ENCODE data around the gene FAM110D.
A peak's percentile ranks its signal among the peaks of the same experiment; 100 is the strongest.

The FAM110D gene

GRCh38 chr1:26164036-26164860 lies 5.4 kb downstream of the FAM110D start:
- DNase-seq, result peak in 4 of 5 donors; percentile 22 to 51 (median 34)

GRCh38 chr1:26164861-26165842 lies 6.3 kb downstream of the FAM110D start:
- DNase-seq, result no peak

GRCh38 chr1:26166719-26167281 lies 7.9 kb downstream of the FAM110D start:
- peak in 1 of 5 donors; percentile 35 for DNase-seq

- no peak for DNase-seq
Measured at GRCh38 chr1:26168410-26169197, 9.7 kb downstream of the FAM110D start, which contains the start of gene C1orf232. TSS of gene C1orf232 (minus strand) at chr1:26168963. CDS start at chr1:26168499, 464 bp downstream.

- DNase-seq, result no peak
Measured at GRCh38 chr1:26169198-26169554, 10.3 kb downstream of the FAM110D start.

- peak; percentile 64 to 89 (median 77) for DNase-seq
Measured at GRCh38 chr1:26169669-26170471, 11.0 kb downstream of the FAM110D start, which contains the start of gene ZNF593. TSS of gene ZNF593 (plus strand) at chr1:26169908. CDS start at chr1:26169984, 76 bp downstream.

- no peak for DNase-seq
Measured at GRCh38 chr1:26170472-26170821, 11.6 kb downstream of the FAM110D start.

GRCh38 chr1:26171084-26172072 lies 12.5 kb downstream of the FAM110D start, which contains the start of gene ZNF593OS:
TSS of gene ZNF593OS (minus strand) at chr1:26171832. CDS start at chr1:26171661, 171 bp downstream.
- no peak for DNase-seq

- no peak for DNase-seq
Measured at GRCh38 chr1:26175346-26175745, 16.5 kb downstream of the FAM110D start.

- DNase-seq, result no peak
Measured at GRCh38 chr1:26177182-26177684, 18.4 kb downstream of the FAM110D start, which contains the start of gene CNKSR1. TSS of gene CNKSR1 (plus strand) at chr1:26177491. CDS start at chr1:26177548, 57 bp downstream.

GRCh38 chr1:26180010-26180506 lies 21.2 kb downstream of the FAM110D start:
- DNase-seq, result no peak

GRCh38 chr1:26181586-26182382 lies 22.9 kb downstream of the FAM110D start:
- no peak for DNase-seq

GRCh38 chr1:26182383-26182696 lies 23.5 kb downstream of the FAM110D start:
- DNase-seq, result no peak

- DNase-seq, result no peak
Measured at GRCh38 chr1:26184086-26184485, 25.2 kb downstream of the FAM110D start.

- no peak for DNase-seq
Measured at GRCh38 chr1:26184883-26185282, 26.0 kb downstream of the FAM110D start.

- no peak for DNase-seq
Measured at GRCh38 chr1:26187882-26188281, 29.0 kb downstream of the FAM110D start.

- no peak for DNase-seq
Measured at GRCh38 chr1:26188477-26188876, 29.6 kb downstream of the FAM110D start.

GRCh38 chr1:26189331-26189730 lies 30.5 kb downstream of the FAM110D start:
- DNase-seq, result no peak

Measured in T-helper 1 cell (primary cell).